ENCODE results near the gene CATSPER4. TPM values are rescaled to one million over a fixed set of nuclear protein-coding genes. Genes with fewer than 3 reads are reported as not detected.

Gene CATSPER4
- total and polyA plus RNA-seq, 2 of the 8 experiments (the other 6 are each of a cell fraction or from before 2014, with no cell fraction given), result 0.65 to 0.83 TPM

GRCh38 chr1:26187882-26188281 is 2.5 kb upstream of the CATSPER4 start:
- H3K23me2 ChIP-seq (ENCODE audit: low read depth, low read length), result no peaks in the 10 kb centered on the region
- H3K79me1 ChIP-seq (ENCODE audit: low read depth, low read length), result no peaks in the 10 kb centered on the region
- H4K20me1 ChIP-seq (replicated peaks in 1 of 2; ENCODE audit: control insufficient read depth in 1 of 2, insufficient read depth in 2 of 2, low read length in 2 of 2), result no peaks in the 10 kb centered on the region
- no peak overlapping the region for H3K18ac ChIP-seq (ENCODE audit: extremely low read depth, low read length)
- peaks cover 0 to 7% (median 2%) of the 10 kb centered on the region in 4 experiments; a peak in 3 of 7 replicates for H3K4me1 ChIP-seq (replicated peaks in 1 of 4; ENCODE audit: control insufficient read depth in 3 of 4, insufficient read depth in 4 of 4, low read length in 3 of 4)
- peak overlapping the region; percentile 40; the same call in 1 of the 2 replicates for H4K8ac ChIP-seq (ENCODE audit: extremely low read depth, insufficient read depth, low read length)
- no peak overlapping the region for H3K23ac ChIP-seq (ENCODE audit: insufficient read length)
- peaks cover 0 to 10% (median 2%) of the 10 kb centered on the region in 4 experiments; a peak in 3 of 8 replicates for H3K36me3 ChIP-seq (ENCODE audit: control insufficient read depth in 2 of 4, insufficient read depth in 4 of 4, low read length in 3 of 4)
- H3K79me2 ChIP-seq (ENCODE audit: control insufficient read depth in 1 of 2, insufficient read depth in 2 of 2, low read length in 2 of 2), result no peaks in the 10 kb centered on the region
- H2BK5ac ChIP-seq (ENCODE audit: low read depth, low read length), result no peak overlapping the region
- H3K4me3 ChIP-seq (ENCODE audit: extremely low read depth in 1 of 4, insufficient read depth in 2 of 4, low read depth in 3 of 4, low read length in 4 of 4), result no peak overlapping the region
- no peak for FAIRE-seq
- no peak overlapping the region for H2BK20ac ChIP-seq (ENCODE audit: low read length)
- H2BK12ac ChIP-seq (ENCODE audit: low read depth, low read length), result no peak overlapping the region
- no peak overlapping the region for H2BK15ac ChIP-seq (ENCODE audit: low read length)
- H3K9me3 ChIP-seq (ENCODE audit: insufficient read depth in 2 of 2, low read depth in 1 of 2, low read length in 1 of 2), result no peaks in the 10 kb centered on the region
- H4K5ac ChIP-seq (ENCODE audit: insufficient read length, low read depth, low read length), result no peak overlapping the region
- 94% methylated on average over 6 of the region's 6 CpGs; no CpG with 5 or more reads in 1 of the 2 experiments for WGBS, 2 experiments (ENCODE audit: extremely low coverage in 1 of 2, insufficient coverage in 1 of 2, insufficient read length in 1 of 2, insufficient replicate concordance in 2 of 2, low coverage in 1 of 2, low lambda C conversion rate in 2 of 2, missing lambda C conversion rate in 1 of 2)
- H3K27ac ChIP-seq (ENCODE audit: low read depth, low read length), result no peak overlapping the region
- no peak for DNase-seq (ENCODE audit: low read depth in 1 of 2, low spot score in 2 of 2)
- H3K56ac ChIP-seq (replicated peaks; ENCODE audit: insufficient read length, low read depth, low read length), result no peak overlapping the region
- H4K91ac ChIP-seq (replicated peaks; ENCODE audit: insufficient read length, low read length), result no peak overlapping the region
- no peaks in the 10 kb centered on the region for H3K27me3 ChIP-seq (replicated peaks in 1 of 4; ENCODE audit: control insufficient read depth in 3 of 4, extremely low read depth in 1 of 4, insufficient read depth in 3 of 4, low read length in 3 of 4)
- POLR2A ChIA-PET (ENCODE audit: partially characterized antibody), result interaction anchor here (0.6 kb wide), 1 partner anchor 26 kb away, joined by 4 read pairs; no protein-coding TSS in a partner anchor
- no peak overlapping the region for H3K4ac ChIP-seq (replicated peaks; ENCODE audit: insufficient read length, low read depth, low read length)
- CTCF ChIA-PET (ENCODE audit: partially characterized antibody), result interaction anchor here (0.6 to 12.6 kb wide), 4 partner anchors 14 to 203 kb away, joined by 3 to 159 read pairs (median 18); partner anchors contain the start of genes C1orf232, CNKSR1, ZNF593 and ZNF593OS
- H3K4me2 ChIP-seq (ENCODE audit: insufficient read depth in 1 of 2, low read depth in 2 of 2, low read length in 2 of 2), result no peak overlapping the region
- no peak overlapping the region for H2AK5ac ChIP-seq (ENCODE audit: low read depth, low read length)
- no peak overlapping the region for H2BK120ac ChIP-seq (replicated peaks; ENCODE audit: low read depth, low read length)
- H2AFZ ChIP-seq (ENCODE audit: low read length), result no peak overlapping the region
- H3K14ac ChIP-seq (ENCODE audit: insufficient read length), result no peak overlapping the region
- H3K9ac ChIP-seq (replicated peaks in 1 of 4; ENCODE audit: extremely low read depth in 1 of 4, low read depth in 3 of 4, low read length in 3 of 4), result no peak overlapping the region
- TF ChIP-seq MAX (IDR thresholded peaks at IDR 0.05) (no peak), TEAD4 (IDR thresholded peaks at IDR 0.05; ENCODE audit: low read depth, low read length) (no peak), NANOG (IDR thresholded peaks at IDR 0.05; ENCODE audit: insufficient read depth, low read depth, low read length, poor library complexity, severe bottlenecking) (no peak), CEBPB (IDR thresholded peaks at IDR 0.05; ENCODE audit: low read depth, low read length) (no peak), JUND (IDR thresholded peaks at IDR 0.05; ENCODE audit: low read length) (no peak), CBX5 (IDR thresholded peaks at IDR 0.05; ENCODE audit: low read depth, low read length) (no peak), JUN (IDR thresholded peaks at IDR 0.05; ENCODE audit: low read depth, low read length) (no peak)

Data from H1 (cell line).